IMR-90 (cell line): ENCODE data around the gene DHRS13.

Source experiments
- CHD1 ChIP-seq: IDR thresholded peaks from 2 replicates; pipeline ENCODE4 v1.6.1; 2012; ENCODE audit warnings: low read depth, low read length, improper control_type of control experiment
- CTCF ChIP-seq: conservative IDR thresholded peaks from 2 replicates; pipeline ENCODE4 v1.5.1; 2012; ENCODE audit warnings: mild to moderate bottlenecking, low read depth, low read length, improper control_type of control experiment
- MAFK ChIP-seq: IDR thresholded peaks from 2 replicates; pipeline ENCODE4 v1.6.1; 2012; ENCODE audit warnings: low read depth, low read length, improper control_type of control experiment
- MXI1 ChIP-seq: IDR thresholded peaks from 2 replicates; pipeline ENCODE4 v1.6.1; 2012; ENCODE audit warnings: low read depth, mild to moderate bottlenecking, low read length, moderate library complexity, borderline replicate concordance
- POLR2A ChIP-seq: IDR thresholded peaks from 2 replicates; pipeline ENCODE4 v1.6.1; 2012; ENCODE audit warnings: mild to moderate bottlenecking, low read depth, low read length
- RAD21 ChIP-seq: IDR thresholded peaks from 2 replicates; pipeline ENCODE4 v1.6.1; 2012; ENCODE audit warnings: low read length, improper control_type of control experiment
- SMC3 ChIP-seq: fragments of 150-350 bp; IDR thresholded peaks from 2 replicates; pipeline ENCODE4 v1.6.1; 2016; ENCODE audit warnings: low read depth, mild to moderate bottlenecking, antibody characterized with exemption, low read length, moderate library complexity
- USF2 ChIP-seq: fragments of 150-350 bp; IDR thresholded peaks from 2 replicates; pipeline ENCODE4 v1.6.1; 2017; ENCODE audit warnings: mild to moderate bottlenecking, antibody characterized with exemption, low read length, low read depth

- TF ChIP-seq CTCF (peak; percentile 14; the same call in 1 of the 2 replicates), RAD21 (no peak), MAFK (no peak), MXI1 (no peak), USF2 (no peak), SMC3 (no peak), CHD1 (no peak), POLR2A (no peak)
Measured at GRCh38 chr17:28912281-28912937, 9.5 kb upstream of the DHRS13 start.
